Lower leg skin (tissue), 3 donors: ENCODE results near the gene TEX9.

Experiments used
- CTCF ChIP-seq, 3 donors: fragments of 450-650 bp; IDR thresholded peaks; one replicate each; pipeline ENCODE4 v1.5.1; 2016; ENCODE audit warnings: antibody characterized with exemption in 3 of 3, mild to moderate bottlenecking in 3 of 3, moderate library complexity in 2 of 3
- POLR2A ChIP-seq, 2 donors: fragments of 450-650 bp; IDR thresholded peaks; one replicate each; pipeline ENCODE4 v1.6.1; 2016 to 2017; ENCODE audit warnings: antibody characterized with exemption in 2 of 2, mild to moderate bottlenecking in 1 of 2, moderate library complexity in 1 of 2

DNA sequence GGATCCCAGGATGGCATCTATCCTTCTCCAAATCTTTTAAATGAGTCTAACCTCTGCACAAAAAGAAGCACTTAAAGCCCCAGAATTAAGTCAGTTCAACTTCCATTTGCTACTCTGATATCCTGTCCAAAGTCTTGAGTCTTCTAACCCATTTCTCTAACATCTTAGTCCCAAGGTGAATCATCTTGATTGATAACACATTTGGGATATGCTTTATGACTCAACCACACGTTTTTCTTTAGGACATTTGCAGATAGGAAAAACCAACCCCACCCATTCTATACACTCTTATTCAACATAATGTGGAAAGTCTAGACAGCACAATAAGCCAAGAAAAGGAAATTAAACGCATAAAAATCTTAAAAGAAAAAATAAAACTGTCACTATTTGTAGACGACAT is 18.8 kb upstream of the TEX9 start:
- no peak for TF ChIP-seq CTCF (IDR thresholded peaks at IDR 0.05)
- no peak for TF ChIP-seq POLR2A (IDR thresholded peaks at IDR 0.05)
